HG03575 (cell line): Measurements from ENCODE around the gene INSYN2B.

Experiments used
- ATAC-seq: cut with Tn5 transposase; IDR thresholded peaks from one replicate; pipeline ENCODE4 v1.9.1; 2021; ENCODE audit not compliant: unreplicated experiment, insufficient number of reproducible peaks, low FRiP score; ENCODE audit errors: extremely low read depth

The INSYN2B gene

GRCh38 chr5:169873642-169874041 lies 106.7 kb downstream of the INSYN2B start:
- ATAC-seq, result no peak

DNA sequence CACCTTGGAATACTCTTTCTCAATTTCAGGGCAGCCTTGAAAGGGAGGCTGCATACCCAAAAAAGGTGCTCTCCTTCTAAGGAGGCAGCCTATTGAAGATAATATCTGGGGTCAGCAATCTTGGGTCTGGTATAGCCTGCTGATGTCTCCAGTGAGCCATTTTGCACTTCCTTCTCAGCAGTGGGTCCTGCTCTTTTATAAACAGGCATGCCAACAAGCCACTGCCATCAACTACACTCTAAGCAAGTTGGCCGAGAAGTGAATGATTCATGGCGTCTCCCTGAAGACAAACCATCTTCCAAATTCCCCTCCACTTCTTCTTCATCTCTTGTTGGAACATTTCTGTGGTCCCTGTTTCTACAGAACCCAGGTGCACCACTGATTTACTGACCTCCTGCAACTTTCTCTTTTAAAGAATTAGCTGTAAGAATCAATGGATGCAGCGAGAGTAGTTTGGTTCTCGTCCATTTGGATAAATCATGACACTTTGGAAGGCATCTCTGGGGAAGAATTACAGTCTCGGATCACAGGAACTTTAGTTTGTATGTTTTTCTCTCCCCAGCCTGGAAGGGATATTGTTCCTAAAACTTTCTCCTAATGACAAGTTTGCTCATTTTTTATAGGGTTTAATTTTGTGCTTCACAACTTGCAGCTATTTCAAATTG lies 108.3 kb downstream of the INSYN2B start:
- ATAC-seq, result no peak

- no peak for ATAC-seq
Observed at GRCh38 chr5:169870211-169870610, 110.1 kb downstream of the INSYN2B start.

DNA sequence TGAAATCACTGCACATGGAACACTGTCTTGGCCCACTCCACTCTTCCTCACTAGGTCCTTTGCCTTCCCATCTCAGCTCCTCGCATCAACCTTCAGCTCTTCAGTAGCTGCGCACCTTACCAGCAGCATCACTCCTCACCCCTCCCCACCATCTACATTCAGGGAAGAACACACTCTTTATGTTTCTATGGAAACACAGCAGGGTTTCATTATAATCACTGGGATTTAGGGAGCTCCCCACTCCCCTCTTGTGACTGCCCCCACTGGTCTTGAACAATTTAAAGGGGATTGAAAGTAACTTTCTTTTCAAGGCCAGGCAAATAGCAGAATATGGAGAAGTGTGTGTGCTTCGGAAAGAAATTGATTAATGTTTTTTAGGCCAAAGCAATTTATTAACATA lies 111.2 kb downstream of the INSYN2B start:
- no peak for ATAC-seq

- no peak for ATAC-seq
Observed at GRCh38 chr5:169867347-169867746, 112.9 kb downstream of the INSYN2B start.

- no peak for ATAC-seq
Observed at GRCh38 chr5:169864483-169864882, 115.8 kb downstream of the INSYN2B start.

DNA sequence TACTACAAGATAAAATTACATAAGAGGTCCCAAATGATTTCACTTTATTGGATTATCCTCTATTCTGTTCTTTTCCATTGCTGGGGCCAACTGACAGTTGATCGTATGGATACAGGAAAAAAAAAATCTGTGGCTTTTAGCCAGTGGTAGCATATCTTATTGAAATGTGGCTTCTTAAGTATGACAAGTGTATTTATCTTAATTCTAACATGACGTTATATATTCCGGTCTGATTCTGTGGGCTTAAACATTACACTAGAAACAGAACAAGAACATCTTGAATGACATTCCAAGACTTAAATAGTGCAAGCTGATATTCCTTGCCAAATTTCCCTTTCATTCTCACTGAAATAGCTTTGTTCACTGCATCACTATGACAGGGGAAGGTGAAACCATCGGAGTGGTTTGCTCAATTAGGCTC lies 117.9 kb downstream of the INSYN2B start:
- no peak for ATAC-seq

GRCh38 chr5:169861934-169862333 lies 118.4 kb downstream of the INSYN2B start:
- ATAC-seq, result no peak

- ATAC-seq, result no peak
Observed at GRCh38 chr5:169861433-169861832, 118.9 kb downstream of the INSYN2B start.

DNA sequence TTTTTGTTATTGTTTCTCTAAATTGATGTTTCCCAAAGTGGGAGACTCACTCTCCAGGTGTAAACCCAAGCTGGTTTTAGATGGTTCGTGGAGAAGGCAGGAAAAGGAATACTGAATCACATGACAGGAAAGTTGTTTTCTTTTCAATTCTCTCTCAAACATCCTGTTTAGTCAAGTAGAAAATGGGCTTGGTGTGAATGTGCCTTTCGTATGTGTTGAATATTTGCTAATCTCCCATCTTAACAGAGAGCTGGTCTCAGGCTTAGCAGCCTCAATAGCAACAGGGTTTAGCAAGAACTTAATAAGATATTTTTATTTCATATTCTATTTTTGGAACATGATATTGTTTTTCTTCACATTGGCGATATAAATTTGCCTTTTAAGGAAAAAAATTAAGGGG lies 119.7 kb downstream of the INSYN2B start:
- no peak for ATAC-seq

GRCh38 chr5:169856571-169856970 lies 123.7 kb downstream of the INSYN2B start:
- ATAC-seq, result no peak

GRCh38 chr5:169851321-169851850 lies 128.9 kb downstream of the INSYN2B start:
- no peak for ATAC-seq

DNA sequence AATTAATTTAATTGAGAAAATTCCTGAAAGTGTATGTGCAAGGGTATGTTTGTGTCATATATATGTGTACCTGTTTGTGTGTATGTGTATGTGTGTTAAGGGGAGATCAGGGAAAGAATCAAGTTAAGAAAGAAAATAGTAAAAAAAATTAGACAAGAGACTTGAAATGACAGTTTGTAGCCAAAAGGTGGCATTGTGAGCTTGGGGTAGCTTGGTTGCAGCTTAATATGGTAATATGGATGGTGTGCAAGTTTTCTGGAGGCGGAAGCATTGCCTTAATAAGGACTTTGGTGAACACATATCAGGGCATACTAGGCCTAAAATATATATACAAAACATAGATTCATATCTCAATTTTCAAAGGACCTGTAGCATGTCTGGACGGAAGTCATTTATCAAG lies 129.9 kb downstream of the INSYN2B start:
- ATAC-seq, result no peak

DNA sequence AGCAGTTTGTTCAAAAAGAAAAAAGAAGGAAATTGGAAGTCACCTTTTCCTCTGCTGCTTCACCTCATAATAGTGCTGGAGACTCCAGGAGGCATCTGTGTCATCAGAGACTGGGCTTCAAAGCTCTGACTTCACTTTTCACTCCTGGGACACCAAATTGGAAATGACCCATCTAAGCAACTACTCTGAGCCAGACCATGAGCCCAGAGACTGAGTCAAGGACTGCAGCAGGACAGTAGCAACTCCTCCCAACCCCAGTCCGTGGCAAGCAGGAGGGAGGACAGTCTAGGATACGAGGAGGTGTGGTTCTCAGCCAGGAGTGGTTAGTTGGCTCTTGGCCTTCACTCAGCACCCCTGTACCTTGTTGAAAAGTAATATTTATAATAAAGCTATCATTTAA lies 131.5 kb downstream of the INSYN2B start:
- no peak for ATAC-seq

DNA sequence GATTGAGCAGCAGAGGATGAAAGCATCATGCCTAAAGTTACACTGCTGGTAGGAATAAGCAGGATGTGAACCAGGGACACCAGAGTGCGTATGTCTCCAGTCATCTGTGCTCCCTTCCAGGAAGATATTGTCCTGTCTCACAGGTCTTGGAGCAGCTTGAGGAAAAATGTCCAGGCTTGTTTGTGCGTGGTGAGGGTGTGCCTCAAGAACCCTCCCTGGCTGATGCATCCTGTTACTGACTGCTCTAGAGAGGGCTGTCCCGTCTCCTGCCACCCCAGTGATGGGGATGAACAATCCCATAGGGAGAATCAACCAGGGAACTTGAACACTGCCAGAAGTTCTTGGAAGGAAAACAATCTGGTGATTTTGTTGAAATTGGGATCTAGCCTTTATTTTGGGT lies 132.0 kb downstream of the INSYN2B start:
- no peak for ATAC-seq

- ATAC-seq, result no peak
Observed at GRCh38 chr5:169847519-169847918, 132.8 kb downstream of the INSYN2B start.

DNA sequence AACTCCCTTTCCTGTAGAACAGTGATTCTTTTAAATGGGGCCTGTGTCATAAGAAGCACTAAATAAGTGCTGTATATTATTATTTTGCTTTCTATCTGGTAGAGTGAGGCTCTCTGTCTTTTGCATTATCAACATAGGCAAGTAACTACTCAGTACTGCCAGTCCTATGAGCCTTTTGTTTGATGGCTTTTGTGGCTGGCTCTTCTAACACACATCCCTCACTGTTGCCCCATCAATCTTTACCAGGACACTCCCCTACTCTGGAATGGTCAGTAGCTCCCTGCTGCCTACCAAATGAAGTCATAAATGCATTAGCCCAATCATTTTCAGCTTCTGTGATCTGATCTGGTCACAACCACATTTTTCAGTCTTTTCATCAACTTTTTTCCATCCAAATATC lies 137.6 kb downstream of the INSYN2B start:
- ATAC-seq, result no peak

- ATAC-seq, result no peak
Observed at GRCh38 chr5:169840405-169840804, 139.9 kb downstream of the INSYN2B start.

DNA sequence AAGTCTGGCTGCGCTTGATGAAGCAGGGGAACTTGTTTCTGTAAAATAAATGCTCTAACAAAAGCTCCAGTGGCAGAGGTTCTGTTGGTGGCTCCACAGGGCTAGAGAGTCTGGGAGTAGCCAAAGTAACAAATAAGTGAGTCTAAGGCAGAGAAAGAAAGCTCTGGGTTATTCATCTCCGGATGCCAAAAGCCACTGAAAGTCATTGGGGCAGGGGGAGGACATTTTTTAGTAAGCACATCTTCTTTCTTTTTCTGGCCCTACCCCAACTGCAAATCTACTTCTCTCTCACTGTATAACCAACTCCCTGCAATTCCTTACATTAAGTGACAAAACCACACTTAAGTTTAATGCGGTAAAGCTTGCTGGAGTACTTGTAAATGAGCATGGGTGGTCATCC lies 141.6 kb downstream of the INSYN2B start:
- peak; percentile 92 for ATAC-seq

GRCh38 chr5:169837686-169838085 lies 142.6 kb downstream of the INSYN2B start:
- no peak for ATAC-seq
